Measurements from ENCODE around the gene SPATA19.
"Not testable (repeated sequence)": the region's sequence is repeated elsewhere in the genome, so short reads cannot be mapped to it uniquely, and the experiment has no call there.

SPATA19 gene

GRCh38 chr11:133845413-133845812, at the start of gene SPATA19:
Gene SPATA19 (minus strand): TSS chr11:133845513. CDS start chr11:133845446, 67 bp downstream.
- DNase-seq, result no peak

GRCh38 chr11:133895061-133895479, 49.8 kb upstream of the SPATA19 start:
- no peak for DNase-seq

GRCh38 chr11:133893381-133893780, 48.1 kb upstream of the SPATA19 start:
- no peak for DNase-seq

- DNase-seq, result no peak
Observed at GRCh38 chr11:133892584-133893380, 47.5 kb upstream of the SPATA19 start.

- DNase-seq, result no peak
Observed at GRCh38 chr11:133892126-133892525, 46.8 kb upstream of the SPATA19 start.

- no peak for DNase-seq
Observed at GRCh38 chr11:133889893-133890292, 44.6 kb upstream of the SPATA19 start.

- no peak for DNase-seq
Observed at GRCh38 chr11:133889188-133889587, 43.9 kb upstream of the SPATA19 start.

- DNase-seq, result no peak
Observed at GRCh38 chr11:133887692-133888332, 42.5 kb upstream of the SPATA19 start.

- DNase-seq, result no peak
Observed at GRCh38 chr11:133886029-133886428, 40.7 kb upstream of the SPATA19 start.

GRCh38 chr11:133872160-133872559, 26.8 kb upstream of the SPATA19 start:
- DNase-seq, result no peak

- DNase-seq, result no peak
Observed at GRCh38 chr11:133867456-133867855, 22.1 kb upstream of the SPATA19 start.

- DNase-seq, result no peak
Observed at GRCh38 chr11:133865466-133865865, 20.2 kb upstream of the SPATA19 start.

GRCh38 chr11:133864756-133865155, 19.4 kb upstream of the SPATA19 start:
- no peak for DNase-seq

GRCh38 chr11:133860151-133860550, 14.8 kb upstream of the SPATA19 start:
- no peak for DNase-seq

- DNase-seq, result not testable (repeated sequence)
Observed at GRCh38 chr11:133854330-133854960, 9.1 kb upstream of the SPATA19 start.

GRCh38 chr11:133844217-133844616, 1.1 kb downstream of the SPATA19 start:
- no peak for DNase-seq

- DNase-seq, result no peak
Observed at GRCh38 chr11:133843454-133843987, 1.8 kb downstream of the SPATA19 start.

- DNase-seq, result no peak
Observed at GRCh38 chr11:133842730-133843129, 2.6 kb downstream of the SPATA19 start.

- no peak for DNase-seq
Observed at GRCh38 chr11:133842053-133842452, 3.3 kb downstream of the SPATA19 start.

- DNase-seq, result no peak
Observed at GRCh38 chr11:133841279-133842043, 3.9 kb downstream of the SPATA19 start.

GRCh38 chr11:133840479-133840941, 4.8 kb downstream of the SPATA19 start:
- DNase-seq, result no peak

Data from stimulated activated CD8-positive, alpha-beta memory T cell treated with anti-CD3 and anti-CD28 coated beads, Interleukin-4, amount 100 ng/mL, for 48 hours (primary cell).